ENCODE data around the gene STOML1.

DNA sequence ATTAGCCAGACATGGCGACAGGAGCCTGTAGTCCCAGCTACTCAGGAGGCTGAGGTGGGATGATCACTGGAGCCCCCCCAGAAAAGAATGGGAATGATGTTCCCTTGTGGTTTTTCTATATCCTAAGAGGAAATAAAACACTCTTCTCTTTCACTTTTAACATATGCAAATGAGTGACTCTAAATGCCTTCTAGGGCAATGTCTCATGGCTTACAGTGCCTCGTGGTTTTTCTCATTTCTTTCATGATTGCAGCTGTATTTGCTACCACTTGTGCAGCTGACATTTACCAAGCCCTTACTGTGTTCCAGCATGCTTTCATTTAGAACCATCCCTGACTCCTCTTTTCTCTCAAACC lies 26.4 kb downstream of the STOML1 start:
- TF ChIP-seq EZH2phosphoT487 (IDR thresholded peaks at IDR 0.05; ENCODE audit: insufficient read depth, low read depth) (no peak), EZH2 (IDR thresholded peaks at IDR 0.05; ENCODE audit: insufficient read depth, poor library complexity, severe bottlenecking) (no peak)

Measured in GM23248 (cell line).